Measurements from ENCODE around the gene CMIP.

Gene CMIP

DNA sequence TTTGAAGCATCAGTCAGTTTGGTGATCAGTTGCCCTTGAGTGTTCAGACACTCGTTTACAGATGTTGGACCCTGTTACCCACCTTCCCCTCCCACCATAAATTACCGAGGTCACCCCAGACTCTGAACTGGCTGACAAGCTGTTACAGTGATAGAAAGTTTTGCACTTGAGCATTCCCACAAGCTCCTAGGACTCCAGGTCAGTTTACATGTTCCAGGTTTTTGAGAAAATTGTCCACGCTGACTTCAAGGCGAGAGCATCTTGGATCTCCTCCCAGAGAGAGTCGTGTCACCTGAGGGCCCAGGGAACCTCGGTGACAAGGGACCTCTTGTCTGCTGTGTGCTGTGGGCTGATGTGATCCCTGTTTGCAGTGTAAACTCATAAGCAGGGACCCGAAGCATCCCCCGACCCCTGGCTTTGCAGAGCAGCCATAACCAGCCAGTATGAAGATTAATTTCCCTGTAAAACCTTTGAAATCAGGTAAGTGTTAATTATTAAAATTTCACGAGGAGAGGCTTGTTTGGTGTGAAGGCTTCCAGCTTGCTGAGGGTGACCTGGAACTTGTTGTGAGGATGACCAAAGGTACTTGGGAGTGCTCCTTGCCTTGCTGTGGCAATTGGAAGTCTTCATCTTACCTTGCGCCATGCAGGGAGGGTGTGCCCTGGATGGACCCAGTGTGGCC is 91.2 kb downstream of the CMIP start:
- H3K9me3 ChIP-seq (ENCODE audit: insufficient read depth, low read length), result no peaks in the 10 kb centered on the region
- DNase-seq (ENCODE audit: low read depth, low spot score), result no peak
- no peak for TF ChIP-seq ZNF274 (IDR thresholded peaks at IDR 0.05; ENCODE audit: low read depth, low read length)
- TF ChIP-seq YY1 (IDR thresholded peaks at IDR 0.05; ENCODE audit: insufficient read depth, insufficient read length), result no peak
- TF ChIP-seq SUZ12 (IDR thresholded peaks at IDR 0.05; ENCODE audit: extremely low read depth, insufficient read depth, insufficient read length), result no peak
- no peaks in the 10 kb centered on the region for H3K27me3 ChIP-seq (ENCODE audit: insufficient read depth, insufficient read length)
- peaks cover 11% of the 10 kb centered on the region for H3K4me1 ChIP-seq (ENCODE audit: insufficient read depth, insufficient read length)
- H3K9ac ChIP-seq (ENCODE audit: insufficient read length, low read depth), result no peak overlapping the region
- H3K36me3 ChIP-seq (ENCODE audit: insufficient read depth, insufficient read length, low read length), result peaks cover 17% of the 10 kb centered on the region
- no peak overlapping the region for H3K4me3 ChIP-seq (ENCODE audit: insufficient read length, low read depth)

DNA sequence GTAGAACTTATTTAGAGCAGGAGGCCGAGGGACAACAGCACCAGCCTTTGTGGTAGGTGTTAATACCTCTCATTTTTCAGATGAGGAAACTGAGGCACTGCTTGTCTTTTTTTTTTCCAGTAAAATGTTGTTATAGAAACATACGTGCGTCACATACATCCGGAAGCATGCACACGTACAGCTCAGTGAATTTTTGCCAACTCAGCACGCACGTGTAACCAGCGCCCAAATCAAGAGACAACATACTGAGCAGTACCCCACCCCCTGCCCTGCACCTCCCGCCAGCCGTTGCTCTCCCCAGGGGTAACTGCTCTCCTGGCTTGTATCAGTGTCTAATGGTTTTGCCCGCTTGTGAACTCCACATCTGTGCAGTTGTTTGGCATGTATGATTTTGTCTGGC is 92.0 kb downstream of the CMIP start:
- H3K27me3 ChIP-seq (ENCODE audit: insufficient read depth, insufficient read length), result no peaks in the 10 kb centered on the region
- TF ChIP-seq YY1 (IDR thresholded peaks at IDR 0.05; ENCODE audit: insufficient read depth, insufficient read length) (no peak), ZNF274 (IDR thresholded peaks at IDR 0.05; ENCODE audit: low read depth, low read length) (no peak), SUZ12 (IDR thresholded peaks at IDR 0.05; ENCODE audit: extremely low read depth, insufficient read depth, insufficient read length) (no peak)
- peaks cover 9% of the 10 kb centered on the region for H3K4me1 ChIP-seq (ENCODE audit: insufficient read depth, insufficient read length)
- H3K36me3 ChIP-seq (ENCODE audit: insufficient read depth, insufficient read length, low read length), result peaks cover 16% of the 10 kb centered on the region
- no peak for DNase-seq (ENCODE audit: low read depth, low spot score)
- no peak overlapping the region for H3K9ac ChIP-seq (ENCODE audit: insufficient read length, low read depth)
- H3K4me3 ChIP-seq (ENCODE audit: insufficient read length, low read depth), result no peak overlapping the region
- H3K9me3 ChIP-seq (ENCODE audit: insufficient read depth, low read length), result no peaks in the 10 kb centered on the region

DNA sequence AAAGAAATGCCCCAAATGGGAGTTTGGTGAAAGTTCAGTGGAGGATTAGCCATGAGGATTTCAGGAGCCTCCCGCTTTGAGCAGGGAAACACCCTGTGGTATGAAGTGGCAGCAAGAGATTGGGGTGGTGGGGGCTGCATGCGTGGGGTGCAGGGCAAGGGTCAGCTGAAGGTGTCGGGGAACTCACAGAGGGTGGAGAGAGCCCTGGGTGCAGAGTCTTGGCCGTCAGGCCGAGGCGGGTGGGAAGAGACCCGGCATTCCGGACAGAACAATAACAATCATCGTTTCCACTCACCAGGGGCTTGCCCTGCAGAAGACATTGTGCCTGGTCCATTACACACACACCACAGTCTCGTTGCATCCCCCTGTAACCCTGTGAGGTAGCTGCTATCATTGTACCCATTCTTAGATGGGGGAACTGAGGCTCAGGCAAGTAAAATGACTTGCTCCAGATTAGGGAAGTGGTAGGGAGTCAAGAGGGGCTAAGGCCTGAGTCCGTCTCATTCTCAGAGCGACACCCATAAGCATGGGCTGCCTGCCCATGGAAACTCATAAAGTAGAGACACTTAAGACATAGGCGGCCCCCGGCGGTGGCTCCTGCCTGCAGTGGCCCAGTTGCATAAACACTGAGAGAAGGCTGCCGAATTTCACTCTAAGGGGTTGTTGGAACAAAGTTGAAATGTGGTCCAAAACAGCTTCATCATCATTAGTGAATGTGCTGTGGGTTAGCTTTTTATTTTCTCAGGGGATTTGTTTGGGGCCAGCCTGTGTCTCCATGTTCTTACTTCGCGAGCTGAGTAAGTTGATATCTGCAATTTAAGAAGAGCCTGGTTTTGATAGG is 93.3 kb downstream of the CMIP start:
- no peak for DNase-seq (ENCODE audit: low read depth, low spot score)
- H3K9me3 ChIP-seq (ENCODE audit: insufficient read depth, low read length), result no peaks in the 10 kb centered on the region
- H3K36me3 ChIP-seq (ENCODE audit: insufficient read depth, insufficient read length, low read length), result peaks cover 10% of the 10 kb centered on the region
- no peak overlapping the region for H3K4me3 ChIP-seq (ENCODE audit: insufficient read length, low read depth)
- no peak for TF ChIP-seq ZNF274 (IDR thresholded peaks at IDR 0.05; ENCODE audit: low read depth, low read length)
- no peak for TF ChIP-seq SUZ12 (IDR thresholded peaks at IDR 0.05; ENCODE audit: extremely low read depth, insufficient read depth, insufficient read length)
- TF ChIP-seq YY1 (IDR thresholded peaks at IDR 0.05; ENCODE audit: insufficient read depth, insufficient read length), result no peak
- no peak overlapping the region for H3K9ac ChIP-seq (ENCODE audit: insufficient read length, low read depth)
- H3K4me1 ChIP-seq (ENCODE audit: insufficient read depth, insufficient read length), result peaks cover 9% of the 10 kb centered on the region
- H3K27me3 ChIP-seq (ENCODE audit: insufficient read depth, insufficient read length), result no peaks in the 10 kb centered on the region

DNA sequence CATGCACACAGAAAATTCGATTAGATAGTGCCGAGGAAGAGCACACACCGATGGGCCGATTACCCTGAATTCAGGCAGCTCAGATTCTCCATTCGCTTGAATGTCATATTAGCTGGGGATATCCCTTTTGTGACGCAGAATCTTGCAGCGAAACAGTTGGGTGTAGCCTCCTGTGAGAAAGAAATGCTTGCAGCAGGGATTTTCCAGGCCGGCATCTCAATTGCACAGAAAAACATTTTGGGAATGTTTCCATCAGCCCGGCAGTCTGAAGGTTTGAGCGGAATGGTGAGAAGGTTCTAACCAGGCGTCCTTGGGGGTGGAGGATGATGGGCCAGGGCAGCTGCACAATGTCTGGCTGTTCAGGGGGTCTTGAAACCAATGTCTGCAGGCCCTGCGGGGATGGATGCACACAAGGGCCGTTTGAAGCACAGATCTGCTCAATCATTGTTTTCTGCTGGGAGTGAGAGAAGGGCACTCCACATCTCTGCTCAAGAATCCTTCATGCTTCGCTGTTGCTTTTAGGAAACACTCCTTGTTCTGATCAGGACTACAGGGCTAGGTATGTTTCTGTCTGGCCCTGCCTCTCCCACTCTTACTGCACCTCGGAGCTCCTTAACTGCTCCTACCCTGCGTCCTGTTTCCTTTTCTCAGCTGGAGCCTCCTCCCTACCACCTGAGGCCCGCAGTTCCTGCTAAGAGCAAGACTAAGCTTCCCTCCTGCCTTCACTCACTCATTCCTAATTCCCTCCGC is 94.6 kb downstream of the CMIP start:
- Histone ChIP-seq H3K9me3 (ENCODE audit: insufficient read depth, low read length) (no peaks in the 10 kb centered on the region), H3K4me1 (ENCODE audit: insufficient read depth, insufficient read length) (peaks cover 4% of the 10 kb centered on the region), H3K9ac (ENCODE audit: insufficient read length, low read depth) (no peak overlapping the region), H3K27me3 (ENCODE audit: insufficient read depth, insufficient read length) (no peaks in the 10 kb centered on the region), H3K36me3 (ENCODE audit: insufficient read depth, insufficient read length, low read length) (peaks cover 10% of the 10 kb centered on the region), H3K4me3 (ENCODE audit: insufficient read length, low read depth) (no peak overlapping the region)
- DNase-seq (ENCODE audit: low read depth, low spot score), result no peak
- TF ChIP-seq SUZ12 (IDR thresholded peaks at IDR 0.05; ENCODE audit: extremely low read depth, insufficient read depth, insufficient read length), result no peak
- no peak for TF ChIP-seq YY1 (IDR thresholded peaks at IDR 0.05; ENCODE audit: insufficient read depth, insufficient read length)
- TF ChIP-seq ZNF274 (IDR thresholded peaks at IDR 0.05; ENCODE audit: low read depth, low read length), result no peak

DNA sequence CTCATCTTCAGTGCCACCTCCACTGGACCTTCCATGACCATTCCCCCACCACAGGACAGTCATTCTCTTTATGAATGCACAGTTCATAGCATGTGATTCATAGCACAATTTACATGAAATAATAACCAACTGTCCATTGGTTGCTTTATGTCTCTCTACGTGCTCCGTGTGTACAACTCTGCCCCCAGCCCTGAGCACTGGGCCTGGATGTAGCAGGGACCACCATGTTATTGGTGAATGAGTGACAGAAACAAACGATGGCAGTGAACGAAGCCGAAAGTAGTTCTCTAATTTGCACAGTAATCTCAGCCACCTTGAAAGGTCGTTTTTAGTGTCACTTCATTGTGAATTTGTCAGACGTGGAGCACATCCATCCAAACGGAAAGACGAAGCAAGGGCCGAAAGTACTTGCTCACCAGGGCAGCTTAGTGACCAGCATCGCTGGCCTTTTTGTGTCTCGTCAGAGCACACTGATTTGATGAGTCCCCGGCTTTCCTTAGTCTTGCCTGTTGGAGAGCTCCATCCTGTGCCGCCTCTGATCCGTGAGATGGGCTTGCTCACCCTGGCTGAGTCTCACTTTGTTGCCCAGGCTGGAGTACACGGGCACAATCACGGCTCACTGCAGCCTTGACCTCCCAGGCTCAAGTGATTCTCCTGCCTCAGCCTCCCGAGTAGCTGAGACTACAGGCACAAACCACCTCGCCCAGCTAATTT is 95.3 kb downstream of the CMIP start:
- peaks cover 9% of the 10 kb centered on the region for H3K4me1 ChIP-seq (ENCODE audit: insufficient read depth, insufficient read length)
- no peak for DNase-seq (ENCODE audit: low read depth, low spot score)

DNA sequence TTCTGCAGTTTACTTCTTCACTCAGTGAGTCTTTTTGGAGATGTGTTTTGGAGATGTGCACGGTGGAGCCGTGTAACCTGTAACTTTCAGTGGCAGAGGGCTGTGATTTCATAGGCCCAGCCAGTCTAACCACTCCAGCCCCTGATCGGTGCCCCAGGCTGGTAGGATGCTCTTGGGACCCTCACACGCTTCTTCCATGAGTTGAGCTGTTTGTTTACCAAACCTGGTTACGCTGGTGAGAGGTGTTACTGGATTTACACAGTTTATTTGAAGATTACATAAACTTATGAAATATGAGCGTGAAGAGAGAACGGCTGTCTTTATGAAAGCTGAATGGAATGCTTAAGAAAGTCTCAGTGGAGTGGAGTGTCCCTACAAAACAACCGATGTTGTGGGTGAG is 96.7 kb downstream of the CMIP start:
- Histone ChIP-seq H3K9ac (ENCODE audit: insufficient read length, low read depth) (no peak overlapping the region), H3K9me3 (ENCODE audit: insufficient read depth, low read length) (no peaks in the 10 kb centered on the region), H3K4me3 (ENCODE audit: insufficient read length, low read depth) (no peak overlapping the region), H3K4me1 (ENCODE audit: insufficient read depth, insufficient read length) (peaks cover 9% of the 10 kb centered on the region), H3K27me3 (ENCODE audit: insufficient read depth, insufficient read length) (no peaks in the 10 kb centered on the region), H3K36me3 (ENCODE audit: insufficient read depth, insufficient read length, low read length) (peaks cover 5% of the 10 kb centered on the region)
- no peak for DNase-seq (ENCODE audit: low read depth, low spot score)
- no peak for TF ChIP-seq SUZ12 (IDR thresholded peaks at IDR 0.05; ENCODE audit: extremely low read depth, insufficient read depth, insufficient read length)
- no peak for TF ChIP-seq YY1 (IDR thresholded peaks at IDR 0.05; ENCODE audit: insufficient read depth, insufficient read length)
- TF ChIP-seq ZNF274 (IDR thresholded peaks at IDR 0.05; ENCODE audit: low read depth, low read length), result no peak

More for the DNA sequence above, 95.3 kb downstream of the CMIP start:
- Histone ChIP-seq H3K9me3 (ENCODE audit: insufficient read depth, low read length) (no peaks in the 10 kb centered on the region), H3K27me3 (ENCODE audit: insufficient read depth, insufficient read length) (no peaks in the 10 kb centered on the region), H3K9ac (ENCODE audit: insufficient read length, low read depth) (no peak overlapping the region), H3K4me3 (ENCODE audit: insufficient read length, low read depth) (no peak overlapping the region), H3K36me3 (ENCODE audit: insufficient read depth, insufficient read length, low read length) (peaks cover 10% of the 10 kb centered on the region)
- TF ChIP-seq ZNF274 (IDR thresholded peaks at IDR 0.05; ENCODE audit: low read depth, low read length), result no peak

Measured in NT2/D1 (cell line).